ENCODE measurements around the gene CBFA2T3.
A peak's percentile ranks its signal among the peaks of the same experiment; 100 is the strongest.

The CBFA2T3 gene

GRCh38 chr16:88835818-88836217, 141.2 kb downstream of the CBFA2T3 start:
- no peak for DNase-seq (ENCODE audit: low spot score)
- TF ChIP-seq, protein P1, sequence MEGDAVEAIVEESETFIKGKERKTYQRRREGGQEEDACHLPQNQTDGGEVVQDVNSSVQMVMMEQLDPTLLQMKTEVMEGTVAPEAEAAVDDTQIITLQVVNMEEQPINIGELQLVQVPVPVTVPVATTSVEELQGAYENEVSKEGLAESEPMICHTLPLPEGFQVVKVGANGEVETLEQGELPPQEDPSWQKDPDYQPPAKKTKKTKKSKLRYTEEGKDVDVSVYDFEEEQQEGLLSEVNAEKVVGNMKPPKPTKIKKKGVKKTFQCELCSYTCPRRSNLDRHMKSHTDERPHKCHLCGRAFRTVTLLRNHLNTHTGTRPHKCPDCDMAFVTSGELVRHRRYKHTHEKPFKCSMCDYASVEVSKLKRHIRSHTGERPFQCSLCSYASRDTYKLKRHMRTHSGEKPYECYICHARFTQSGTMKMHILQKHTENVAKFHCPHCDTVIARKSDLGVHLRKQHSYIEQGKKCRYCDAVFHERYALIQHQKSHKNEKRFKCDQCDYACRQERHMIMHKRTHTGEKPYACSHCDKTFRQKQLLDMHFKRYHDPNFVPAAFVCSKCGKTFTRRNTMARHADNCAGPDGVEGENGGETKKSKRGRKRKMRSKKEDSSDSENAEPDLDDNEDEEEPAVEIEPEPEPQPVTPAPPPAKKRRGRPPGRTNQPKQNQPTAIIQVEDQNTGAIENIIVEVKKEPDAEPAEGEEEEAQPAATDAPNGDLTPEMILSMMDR (IDR thresholded peaks at IDR 0.05) = no peak
- H3K27ac ChIP-seq = peak overlapping the region in 1 of 2 donors; percentile 68
- H3K4me3 ChIP-seq = no peak overlapping the region

DNA sequence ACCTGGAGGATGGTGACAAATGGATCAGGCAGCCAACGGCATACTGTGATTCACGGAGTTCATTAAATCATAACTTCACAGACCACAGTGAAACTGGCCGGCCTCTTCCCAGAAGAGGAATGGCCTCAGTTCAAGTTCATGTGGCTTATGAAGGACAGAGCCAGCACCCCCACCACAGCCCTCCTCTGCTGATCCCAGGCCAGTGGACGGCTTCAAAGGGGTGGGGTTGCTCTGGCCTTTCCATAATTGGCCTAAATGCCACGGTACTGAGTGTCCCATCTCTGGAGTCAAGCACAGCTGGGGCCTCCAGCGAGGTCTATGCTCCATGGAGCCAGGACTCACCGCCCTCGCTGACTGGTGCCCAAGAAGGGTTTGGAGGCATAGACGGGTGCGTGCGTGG, 141.6 kb downstream of the CBFA2T3 start:
- TF ChIP-seq, protein P1 (IDR thresholded peaks at IDR 0.05) = no peak
- H3K27ac ChIP-seq = peak overlapping the region in 1 of 2 donors; percentile 68
- no peak for DNase-seq (ENCODE audit: low spot score)
- H3K4me3 ChIP-seq = no peak overlapping the region

DNA sequence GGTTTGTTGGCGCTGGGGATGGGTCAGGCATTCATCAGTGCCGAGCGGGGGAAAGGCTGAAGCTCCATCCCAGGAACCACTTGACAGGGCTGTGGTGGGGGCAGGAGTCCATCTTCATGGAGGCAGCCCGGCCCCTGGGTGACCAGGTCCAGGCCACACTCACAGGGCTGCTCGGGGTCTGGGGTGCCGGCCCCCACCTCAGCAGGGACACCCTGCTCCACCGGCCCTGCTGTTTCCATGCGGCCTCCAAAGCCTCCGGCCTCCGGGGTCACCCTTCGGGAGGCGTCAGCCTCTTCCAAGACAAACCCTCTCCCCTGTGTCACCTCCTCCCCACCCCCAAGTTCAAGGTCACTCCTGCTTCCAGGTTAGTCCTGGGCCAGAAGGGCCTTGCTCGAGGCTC, 142.3 kb downstream of the CBFA2T3 start:
- Histone ChIP-seq H3K4me3 (no peak overlapping the region), H3K27ac (peak overlapping the region in 1 of 2 donors; percentile 68)
- TF ChIP-seq, protein P1 (IDR thresholded peaks at IDR 0.05) = no peak
- DNase-seq (ENCODE audit: low spot score) = no peak

DNA sequence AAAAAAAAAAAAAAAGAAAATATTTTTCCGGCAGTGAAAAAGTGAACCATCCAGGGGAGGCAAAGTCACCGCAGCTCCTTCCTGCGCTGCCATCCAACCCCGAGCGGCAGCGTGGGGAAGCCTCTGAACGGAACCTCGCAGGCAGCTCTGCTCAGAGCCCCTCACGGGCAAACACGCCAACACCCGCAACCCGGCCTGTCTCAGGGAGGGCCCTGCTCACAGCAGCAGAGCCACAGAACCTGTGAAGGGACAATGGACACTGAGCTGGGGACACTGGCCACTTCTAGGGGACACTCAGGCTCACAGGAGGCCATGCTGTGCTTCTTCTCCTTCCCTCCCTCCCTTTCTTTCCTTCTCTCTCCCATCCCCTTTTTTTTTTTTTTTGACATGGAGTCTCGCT, 143.9 kb downstream of the CBFA2T3 start:
- TF ChIP-seq, protein P1 (IDR thresholded peaks at IDR 0.05) = no peak
- no peak for DNase-seq (ENCODE audit: low spot score)
- H3K27ac ChIP-seq = no peak overlapping the region

DNA sequence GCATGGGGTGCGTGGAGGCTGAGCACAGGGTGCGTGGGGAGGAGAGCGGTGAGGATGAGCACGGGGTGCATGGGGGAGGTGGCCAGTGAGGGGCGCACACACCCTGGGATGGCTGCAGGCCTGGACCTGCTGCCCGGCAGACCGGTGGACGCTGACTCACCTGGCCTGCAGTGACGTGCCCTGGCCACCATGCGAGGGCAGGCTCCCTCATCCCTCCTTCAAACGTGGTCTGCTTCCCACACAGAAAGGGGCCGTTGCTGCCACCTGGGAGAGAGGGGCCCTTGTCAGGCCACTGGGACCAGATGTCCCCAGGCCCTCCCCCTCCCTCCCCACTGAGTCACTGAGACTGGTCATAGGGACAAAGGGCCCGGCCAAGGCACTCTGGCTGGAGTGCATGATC, 145.2 kb downstream of the CBFA2T3 start:
- H3K4me3 ChIP-seq = no peak overlapping the region
- no peak for DNase-seq (ENCODE audit: low spot score)
- TF ChIP-seq, protein P1 (IDR thresholded peaks at IDR 0.05) = no peak
- H3K27ac ChIP-seq = no peak overlapping the region

More for the DNA sequence above, 143.9 kb downstream of the CBFA2T3 start:
- no peak overlapping the region for H3K4me3 ChIP-seq

GRCh38 chr16:88830783-88831182, 146.2 kb downstream of the CBFA2T3 start:
- TF ChIP-seq, protein P1 (IDR thresholded peaks at IDR 0.05) = no peak
- DNase-seq (ENCODE audit: low spot score) = no peak
- Histone ChIP-seq H3K27ac (no peak overlapping the region), H3K4me3 (no peak overlapping the region)

DNA sequence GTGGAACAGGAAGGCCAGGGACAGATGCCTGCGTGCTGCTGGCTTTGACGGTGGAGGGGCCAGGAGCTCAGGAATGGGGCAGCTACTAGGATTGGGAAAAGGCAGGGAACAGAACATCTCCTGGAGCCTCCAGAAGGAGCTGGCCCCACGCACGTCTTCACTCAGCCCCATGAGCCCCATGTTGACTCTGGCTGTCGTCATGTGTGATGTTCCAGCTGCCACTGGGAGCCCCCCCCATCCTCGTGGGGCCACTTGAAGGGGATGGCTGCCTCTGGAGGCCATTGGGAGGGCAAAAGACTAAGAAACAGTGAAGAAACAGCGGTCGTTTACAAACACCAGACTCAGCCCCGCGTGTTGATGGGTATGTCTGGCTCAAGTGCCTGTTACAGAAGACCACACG, 146.7 kb downstream of the CBFA2T3 start:
- no peak for DNase-seq (ENCODE audit: low spot score)
- Histone ChIP-seq H3K27ac (no peak overlapping the region), H3K4me3 (no peak overlapping the region)
- TF ChIP-seq, protein P1 (IDR thresholded peaks at IDR 0.05) = no peak
